H4 (cell line): Measurements from ENCODE around the gene DMRT2. TPM values are rescaled to one million over a fixed set of nuclear protein-coding genes. Genes with fewer than 3 reads are reported as not detected.

Source experiments
- DNase-seq: peaks from one replicate; pipeline ENCODE4 v3.0.0-alpha.2; 2015; ENCODE audit warnings: low spot score
- total RNA-seq: library from RNA; depleted of rRNA; stranded (reverse); fragments of >200 nt; shearing (Covaris generic); gene quantifications from 2 replicates; pipeline ENCODE4 v1.2.3, GENCODE V29; 2014; rRNA removed

Gene DMRT2
- total RNA-seq, 1 experiment from 2014 or later: 0.77 TPM

DNA sequence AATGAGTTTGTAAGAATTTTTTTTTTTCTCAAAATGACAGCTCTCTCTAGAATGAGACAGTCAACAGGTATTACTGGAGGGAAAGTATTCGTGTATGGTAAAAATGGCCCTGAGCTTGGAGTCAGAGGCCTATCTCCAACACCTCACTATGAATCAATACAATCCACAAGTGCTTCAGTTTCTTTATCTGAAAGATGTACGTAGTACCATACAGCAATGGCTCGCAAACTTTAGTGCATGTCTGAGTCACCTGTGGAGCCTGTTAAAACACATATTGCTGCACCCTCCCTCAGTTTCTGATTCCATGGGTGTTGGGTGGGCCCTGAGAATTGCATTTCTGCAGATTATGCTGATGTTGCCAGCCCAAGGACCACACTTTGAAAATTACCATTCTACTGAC lies 44.6 kb downstream of the DMRT2 start:
- no peak for DNase-seq

DNA sequence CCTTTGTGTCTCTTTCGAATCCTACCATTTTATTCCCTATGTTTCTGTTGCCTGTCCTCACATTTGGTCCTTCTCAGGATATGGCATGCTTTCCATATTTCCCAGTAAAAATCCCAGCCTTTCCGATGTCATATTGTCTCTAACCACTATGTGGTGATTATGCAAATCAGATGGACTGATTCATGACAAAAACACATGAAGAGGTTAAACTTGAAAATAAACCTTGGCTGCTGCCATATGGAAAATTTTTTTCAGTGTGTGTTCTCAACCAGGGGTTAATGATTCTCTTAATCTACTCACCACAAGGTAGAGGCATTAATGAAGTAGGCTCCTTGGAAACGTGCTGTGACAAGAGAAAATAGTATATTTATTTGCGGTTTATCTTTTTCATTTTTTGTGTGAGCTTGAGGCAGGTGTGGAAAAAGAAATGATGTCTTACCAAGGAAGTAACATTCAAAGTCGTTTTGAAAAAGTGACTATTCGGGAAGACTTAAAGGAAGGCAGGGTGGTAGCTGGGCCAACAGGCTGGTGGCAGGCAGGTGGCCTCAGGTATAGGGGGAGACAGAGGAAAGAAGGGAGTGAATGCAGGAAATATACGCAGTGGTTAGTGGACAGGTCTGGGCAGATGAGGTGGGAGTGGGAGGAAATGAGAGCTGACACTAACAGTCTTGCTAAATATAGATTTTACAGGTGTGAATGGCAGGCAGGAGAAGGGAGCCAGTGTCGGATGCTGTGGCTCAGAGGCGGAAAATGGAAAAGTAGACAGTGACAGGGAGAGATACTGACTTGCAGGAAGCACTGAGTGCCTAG lies 46.2 kb downstream of the DMRT2 start:
- no peak for DNase-seq

DNA sequence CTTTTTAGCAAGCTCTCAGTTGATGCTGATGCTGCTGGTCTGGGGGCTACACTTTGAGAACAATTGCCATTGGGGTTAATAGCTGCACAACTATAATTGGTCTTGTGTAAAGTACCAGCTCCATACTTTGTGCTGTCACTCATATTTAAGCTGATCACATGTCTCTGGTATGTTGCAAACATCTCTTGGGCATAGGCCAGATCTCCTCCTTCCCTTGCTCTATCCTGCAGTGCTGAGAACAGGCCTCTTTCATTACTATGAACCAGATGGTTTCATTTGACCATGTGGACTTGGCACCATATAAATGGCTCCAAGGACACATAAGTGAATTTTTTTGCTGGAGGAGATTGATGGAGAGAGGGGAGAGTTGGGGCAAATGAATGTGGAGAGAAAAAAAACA lies 48.4 kb downstream of the DMRT2 start:
- no peak for DNase-seq

DNA sequence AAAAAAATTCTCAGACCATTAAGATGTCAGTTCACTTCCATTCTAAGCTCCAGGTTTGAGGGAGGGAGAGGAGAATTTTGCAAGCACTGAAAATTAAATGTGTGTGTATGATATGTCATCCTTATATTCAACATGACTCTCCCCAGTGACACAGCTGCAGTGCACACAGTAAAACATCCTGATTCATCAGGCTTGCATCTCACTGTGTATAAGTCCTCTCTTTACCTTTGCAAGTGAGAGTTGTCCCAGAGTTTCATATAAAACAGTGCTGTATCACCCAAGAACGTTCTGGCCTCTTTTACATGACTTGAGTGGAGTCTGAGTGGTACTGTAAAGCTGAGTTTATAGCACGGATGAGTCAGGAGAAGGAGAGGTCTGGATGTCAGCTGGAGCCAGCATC lies 50.0 kb downstream of the DMRT2 start:
- DNase-seq: no peak

DNA sequence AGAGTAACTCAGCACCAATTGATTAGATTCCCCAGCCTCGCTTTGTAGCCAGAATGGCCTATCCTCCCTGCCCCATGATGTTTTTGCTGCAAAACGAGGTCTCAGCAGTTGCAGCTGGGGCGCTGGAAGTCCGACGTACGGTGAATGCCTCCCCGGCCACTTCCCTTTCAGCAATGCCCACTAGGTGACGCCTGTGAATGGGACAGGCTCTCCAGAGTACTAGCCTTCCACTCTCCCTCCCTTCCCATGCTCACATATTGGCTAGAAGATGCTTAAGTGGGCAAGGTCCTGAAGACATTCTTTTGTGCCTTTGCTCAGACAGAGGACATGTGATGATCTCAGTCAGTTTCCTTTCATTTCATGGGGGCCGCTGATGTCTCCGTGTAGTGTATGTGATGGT lies 50.8 kb downstream of the DMRT2 start:
- DNase-seq: peak; percentile 45

DNA sequence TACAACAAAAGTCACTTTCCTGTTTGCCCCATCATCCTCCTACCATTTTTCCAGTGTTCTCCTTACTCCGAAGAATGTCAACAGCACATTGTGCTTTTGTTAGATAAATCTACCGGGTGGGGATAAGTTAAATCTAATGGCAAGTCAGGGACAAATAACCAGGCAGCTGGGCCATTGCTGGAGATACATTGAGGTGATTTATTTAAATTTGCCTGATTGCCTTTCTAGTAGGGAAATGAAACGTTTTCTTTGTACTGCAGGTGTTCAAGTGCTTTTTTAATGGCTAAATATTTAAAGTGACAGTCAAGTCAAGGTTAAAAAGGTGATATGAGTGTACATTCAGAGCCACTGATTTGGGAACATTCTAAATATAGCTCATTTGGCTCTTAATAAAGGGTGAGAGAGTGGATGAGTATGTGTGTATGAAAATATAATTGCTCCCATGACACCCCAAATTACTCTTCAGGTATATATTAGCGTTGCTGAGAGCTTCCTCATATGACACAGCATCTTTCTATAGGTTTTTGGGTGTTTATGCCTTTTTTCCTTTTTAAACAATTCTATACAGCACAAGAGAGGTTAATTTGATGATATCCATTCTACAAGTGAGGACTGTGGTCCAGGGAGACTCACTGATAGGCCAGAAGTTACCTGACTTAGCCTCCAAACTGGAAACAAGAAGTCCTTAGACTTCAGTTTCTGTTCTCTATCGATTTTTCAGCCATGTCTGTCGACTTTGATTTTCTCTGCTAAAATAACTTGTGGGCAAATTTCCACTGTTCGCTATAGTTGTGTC lies 51.9 kb downstream of the DMRT2 start:
- no peak for DNase-seq

DNA sequence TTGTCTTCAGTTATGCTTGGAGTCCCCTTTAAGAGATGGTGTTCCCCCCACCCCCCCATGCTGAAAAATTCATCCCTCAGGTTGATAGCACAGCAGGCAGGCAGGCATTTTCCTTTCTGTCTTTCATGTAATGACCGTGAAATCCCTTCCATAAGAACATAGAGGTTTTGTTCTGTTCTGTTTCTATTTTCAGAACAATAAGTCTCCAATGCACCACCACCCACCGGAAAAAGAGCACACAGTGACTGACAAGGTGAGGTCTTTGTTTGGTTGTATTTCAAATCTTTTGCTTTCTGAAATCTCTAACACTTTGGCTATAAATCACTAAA lies 52.4 kb downstream of the DMRT2 start:
- DNase-seq: no peak

Other genes with a start within 250 kb of the DMRT2 start
- not detected in 2 replicates for gene DMRT1, start 208.7 kb upstream of the DMRT2 start, total RNA-seq
- gene DMRT3, start 73.7 kb upstream of the DMRT2 start, total RNA-seq: not detected in 2 replicates